Fibroblast of the aortic adventitia (primary cell): ENCODE measurements around the gene PRAME. TPM values are rescaled to one million over a fixed set of nuclear protein-coding genes. Genes with fewer than 3 reads are reported as not detected.
A peak's percentile ranks its signal among the peaks of the same experiment; 100 is the strongest.
"Not testable (repeated sequence)": the region's sequence is repeated elsewhere in the genome, so short reads cannot be mapped to it uniquely, and the experiment has no call there.

Experiments
- DNase-seq: peaks from one replicate; pipeline ENCODE4 v3.0.0-alpha.2; 2010; ENCODE audit warnings: low read depth
- H3K4me3 ChIP-seq: 2 replicates; pipeline ENCODE4 v1.5.1; 2011; ENCODE audit warnings: low read depth, mild to moderate bottlenecking, control low read depth, low read length, moderate library complexity
- CTCF ChIP-seq: IDR thresholded peaks from 2 replicates; pipeline ENCODE4 v1.5.1; 2011; ENCODE audit warnings: mild to moderate bottlenecking, low read length, control low read depth, inconsistent platforms; ENCODE audit not compliant: insufficient read depth
- small RNA-seq: library from RNA; depleted of rRNA; stranded (forward); fragments of <200 nt; gene quantifications from one replicate; pipeline ENCODE3, GENCODE V24; 2012
- total RNA-seq: library from RNA; depleted of rRNA; stranded (reverse); fragments of >200 nt; gene quantifications from 2 replicates; pipeline ENCODE4 v1.2.3, GENCODE V29; 2012; ENCODE audit warnings: low replicate concordance

Gene PRAME
- total RNA-seq, 1 donor = 0.54 TPM

- H3K4me3 ChIP-seq = no peak overlapping the region
- no peak for DNase-seq
- no peak for TF ChIP-seq CTCF
Observed at GRCh38 chr22:22512951-22513350, 46.1 kb downstream of the PRAME start.

GRCh38 chr22:22510833-22511232 is 48.2 kb downstream of the PRAME start:
- DNase-seq = not testable (repeated sequence)

GRCh38 chr22:22509912-22510311 is 49.2 kb downstream of the PRAME start:
- not testable (repeated sequence) for DNase-seq, H3K4me3 ChIP-seq

More at GRCh38 chr22:22510833-22511232, 48.2 kb downstream of the PRAME start:
- not testable (repeated sequence) for H3K4me3 ChIP-seq

- DNase-seq = peak; percentile 69
- TF ChIP-seq CTCF = peak; percentile 69
Observed at GRCh38 chr22:22508274-22509176, 50.5 kb downstream of the PRAME start, which contains the start of gene ZNF280B. Gene ZNF280B, minus strand, starts transcription at chr22:22508742. Its CDS starts 19,344 bp downstream, at chr22:22489398.

GRCh38 chr22:22507743-22508273 is 51.3 kb downstream of the PRAME start:
- peak; percentile 4 for DNase-seq
- peak overlapping the region; percentile 76 for H3K4me3 ChIP-seq
- TF ChIP-seq CTCF = no peak

More at GRCh38 chr22:22508274-22509176, 50.5 kb downstream of the PRAME start, which contains the start of gene ZNF280B:
- peak within 1 kb of the TSS; percentile 76 for H3K4me3 ChIP-seq

- TF ChIP-seq CTCF = no peak
- DNase-seq = no peak
- no peak overlapping the region for H3K4me3 ChIP-seq
Observed at GRCh38 chr22:22506736-22507135, 52.3 kb downstream of the PRAME start.

GRCh38 chr22:22498267-22498666 is 60.8 kb downstream of the PRAME start:
- H3K4me3 ChIP-seq = no peak overlapping the region
- TF ChIP-seq CTCF = no peak
- DNase-seq = no peak

Small RNA genes lying within 50 kb of the gene (small RNA-seq; reads per million reads assigned to genes)
- not detected for gene IGLV2-34

Other genes with a start within 250 kb of the PRAME start
- 0.45 and 0.74 TPM in 2 replicates for gene ZNF280B, start 50.5 kb downstream of the PRAME start, total RNA-seq
- not detected in 2 replicates for gene ZNF280A, start 39.0 kb downstream of the PRAME start, total RNA-seq
- gene GGTLC2, start 85.3 kb upstream of the PRAME start, total RNA-seq = not detected in 2 replicates